NCI-H146 treated with DMSO at 0.1 percent for 48 hours (cell line): ENCODE measurements around the gene AADACL4.

Experiments used
- DNase-seq: peaks from one replicate; lab custom pipeline; 2025; ENCODE audit not compliant: unreplicated experiment; lab: John Stamatoyannopoulos, UW

Gene AADACL4

DNA sequence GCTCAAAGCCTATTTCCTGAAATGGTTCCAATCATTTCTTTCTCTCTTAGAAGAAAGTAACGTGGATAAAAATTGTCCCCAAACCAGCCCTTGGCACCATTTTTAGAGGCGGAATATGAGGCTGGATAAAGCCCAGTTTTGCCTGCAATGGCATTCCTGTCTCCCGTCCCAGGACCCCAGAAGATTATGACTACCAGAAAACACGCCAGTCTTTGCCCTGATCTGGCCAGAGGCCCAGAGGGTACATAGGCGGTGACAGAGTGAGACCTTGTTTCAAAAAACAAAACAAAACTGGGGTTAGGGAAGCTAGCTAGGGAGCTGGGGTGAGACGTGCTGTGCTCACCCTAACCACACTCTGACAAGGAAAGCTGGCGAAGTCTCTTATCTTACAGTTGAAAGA, at the start of gene AADACL4:
AADACL4 (plus strand) TSS at position 301 of the 400 bp plus-strand sequence. CDS start 462 bp downstream, outside the sequence.
- no peak for DNase-seq

DNA sequence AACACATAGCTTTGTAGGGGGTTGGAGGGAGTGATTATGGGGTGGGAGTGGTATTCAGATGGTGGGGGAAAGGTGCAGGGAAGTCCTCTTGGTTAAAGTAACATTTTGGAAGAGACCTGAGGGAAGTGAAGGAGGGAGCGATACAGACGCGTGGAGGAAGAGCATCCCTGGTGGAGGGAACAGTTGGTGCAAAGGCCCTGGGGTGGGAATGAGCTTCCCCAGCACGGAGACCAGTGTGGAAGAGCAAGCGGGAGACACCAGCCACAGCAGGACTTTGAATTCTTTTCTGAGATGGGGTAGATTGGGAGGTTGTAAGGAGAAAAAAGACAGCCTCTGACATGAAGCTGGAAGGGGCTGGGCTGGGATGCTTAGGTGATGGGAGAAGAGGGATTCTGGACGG, 49.4 kb upstream of the AADACL4 start:
- DNase-seq = no peak

DNA sequence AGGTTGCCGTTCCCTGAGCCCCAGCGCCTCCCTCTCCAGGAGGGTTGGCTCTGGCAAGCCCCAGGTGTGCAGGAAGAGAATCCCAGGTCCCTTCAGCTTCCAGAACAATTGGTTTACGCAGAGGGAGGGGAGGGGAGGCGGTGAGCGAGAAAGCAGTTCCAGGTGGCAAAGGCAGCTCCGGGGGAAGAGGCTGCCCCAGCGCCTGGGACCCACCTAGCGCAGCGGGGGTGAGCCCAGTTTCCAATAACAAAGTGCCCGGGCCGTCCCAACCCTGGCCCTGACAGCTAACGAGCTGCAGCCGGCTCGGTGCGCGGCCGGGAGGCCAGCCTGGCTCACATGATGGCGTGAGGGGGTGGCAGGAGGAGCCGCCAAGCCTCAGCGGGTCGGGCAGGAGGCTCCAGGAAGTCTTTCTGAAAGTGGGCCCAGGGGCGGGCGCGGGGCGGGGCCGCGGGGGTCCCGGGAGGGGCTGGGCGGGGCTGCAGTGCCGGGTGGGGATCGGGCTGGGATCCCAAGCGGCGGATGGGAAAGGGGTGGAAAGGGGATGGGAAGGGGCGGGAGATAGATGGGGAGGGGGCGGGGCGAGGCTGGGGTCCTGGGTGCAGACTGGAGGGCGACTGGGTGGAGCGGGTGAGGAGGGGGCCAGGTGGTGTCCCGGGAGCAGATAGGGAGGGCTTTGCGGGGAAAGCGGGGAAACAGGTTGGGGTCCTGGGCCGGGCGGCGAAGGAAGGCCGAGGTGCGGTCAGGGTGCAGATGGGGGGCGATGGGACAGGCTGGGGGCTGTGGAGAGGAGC, 48.7 kb upstream of the AADACL4 start:
- DNase-seq = peak; percentile 10

DNA sequence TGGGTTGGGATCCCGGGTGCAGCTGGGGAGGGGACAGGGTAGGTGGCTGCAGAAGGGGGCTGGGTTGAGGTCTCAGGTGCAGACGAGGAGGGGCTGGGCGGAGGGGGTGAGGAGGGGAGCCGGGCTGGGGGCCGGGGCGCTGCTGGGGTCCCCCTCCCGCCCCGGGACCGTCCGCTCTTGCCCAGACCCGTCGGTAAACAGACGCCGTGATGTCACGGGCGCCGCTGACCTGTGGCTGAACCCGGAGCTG, 48.2 kb upstream of the AADACL4 start:
- no peak for DNase-seq

DNA sequence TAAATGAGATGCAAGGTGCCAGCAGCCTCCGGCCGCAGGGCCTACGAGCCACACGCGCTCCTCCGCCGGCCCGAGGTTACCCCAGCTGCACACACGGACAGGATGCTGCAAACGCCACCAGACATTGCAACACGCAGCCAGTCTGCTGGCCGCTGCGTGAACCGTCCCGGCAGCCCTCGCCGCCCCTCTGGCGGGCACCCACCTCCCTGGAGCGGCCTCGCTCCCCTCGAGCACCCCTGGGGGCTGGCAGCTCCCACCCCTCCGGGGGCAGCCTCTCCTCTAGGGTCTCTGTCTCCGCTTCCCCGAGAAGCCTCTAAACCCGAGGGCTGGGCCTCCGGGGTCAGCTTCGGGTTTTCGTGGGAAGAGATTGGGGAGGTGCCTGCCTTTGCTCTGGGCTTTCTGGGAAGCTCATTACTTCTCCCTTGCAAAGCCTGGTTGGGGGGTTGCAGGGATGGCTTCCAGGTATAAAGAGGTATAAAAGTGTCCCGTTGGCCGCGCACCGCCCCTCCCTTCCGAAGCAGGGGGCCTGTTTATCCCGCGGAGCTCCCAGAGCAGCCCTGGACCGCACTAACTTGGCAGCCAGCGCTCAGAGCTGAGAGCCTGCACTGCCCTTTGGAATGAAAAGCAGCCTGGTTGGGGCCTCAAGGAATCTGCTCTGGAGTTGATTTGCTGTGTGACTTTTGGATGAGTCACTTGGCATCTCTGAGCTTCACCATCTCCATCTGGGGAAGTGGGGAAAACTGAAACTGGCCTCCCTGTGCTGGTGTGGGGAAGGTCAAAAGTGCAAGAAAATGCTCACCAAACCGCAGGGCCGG, 47.7 kb upstream of the AADACL4 start:
- DNase-seq = peak; percentile 4

DNA sequence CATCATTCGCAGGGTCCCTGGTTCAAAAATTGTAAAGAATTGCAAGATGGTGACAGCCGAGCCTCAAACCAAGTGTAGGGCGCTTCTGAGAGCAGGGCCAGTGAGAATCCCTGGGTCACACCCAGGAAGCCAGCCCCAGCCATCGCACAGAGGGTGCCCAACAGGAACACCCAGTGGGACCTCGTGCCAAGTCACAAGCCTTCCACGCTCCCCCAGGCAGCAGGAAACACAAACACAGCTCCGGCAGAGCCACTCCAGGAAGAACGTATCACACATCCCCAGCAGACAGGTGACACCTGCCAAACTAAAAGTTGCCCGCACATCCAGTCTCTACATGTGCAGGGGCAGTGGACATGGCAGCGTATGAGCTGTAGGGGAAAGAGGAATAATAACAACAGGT, 46.1 kb upstream of the AADACL4 start:
- DNase-seq = no peak

DNA sequence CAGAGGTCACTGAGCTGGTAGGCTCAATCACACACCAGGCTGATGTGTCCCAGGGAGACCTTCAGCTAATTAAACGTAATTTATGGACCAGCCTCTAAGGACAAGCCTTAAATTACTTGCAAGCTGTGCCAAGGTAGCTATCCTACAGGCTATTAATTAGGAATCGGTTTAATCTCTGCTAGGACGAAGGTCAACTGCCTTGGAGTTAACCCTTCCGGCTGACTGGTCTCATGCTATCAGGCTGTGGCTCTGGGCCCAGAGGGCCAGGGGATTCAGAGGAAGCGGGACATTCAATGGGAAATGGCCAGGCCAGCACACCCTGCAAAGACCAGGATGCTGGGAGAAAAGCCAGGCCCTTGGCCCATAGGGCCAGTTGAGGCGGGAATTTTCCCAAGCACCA, 44.9 kb upstream of the AADACL4 start:
- no peak for DNase-seq

DNA sequence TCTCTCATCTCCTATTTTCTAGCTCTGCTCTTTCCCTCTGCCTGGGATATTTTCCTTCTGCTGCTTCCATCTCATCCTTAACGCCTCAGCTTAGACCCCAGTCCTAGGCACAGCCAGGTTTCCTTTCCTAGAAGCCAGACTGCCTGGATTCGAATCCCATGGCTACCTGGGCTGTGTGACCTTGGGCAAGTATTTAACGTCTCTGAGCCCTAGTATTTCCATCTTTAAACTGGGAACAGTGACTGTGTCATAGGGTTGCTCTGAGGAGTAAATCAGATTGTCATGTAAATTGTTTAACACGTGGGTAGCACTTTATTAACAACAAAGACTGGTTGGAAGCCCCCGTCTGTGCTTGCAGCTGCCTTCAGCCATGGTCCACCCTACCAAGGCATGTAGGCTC, 44.2 kb upstream of the AADACL4 start:
- no peak for DNase-seq

DNA sequence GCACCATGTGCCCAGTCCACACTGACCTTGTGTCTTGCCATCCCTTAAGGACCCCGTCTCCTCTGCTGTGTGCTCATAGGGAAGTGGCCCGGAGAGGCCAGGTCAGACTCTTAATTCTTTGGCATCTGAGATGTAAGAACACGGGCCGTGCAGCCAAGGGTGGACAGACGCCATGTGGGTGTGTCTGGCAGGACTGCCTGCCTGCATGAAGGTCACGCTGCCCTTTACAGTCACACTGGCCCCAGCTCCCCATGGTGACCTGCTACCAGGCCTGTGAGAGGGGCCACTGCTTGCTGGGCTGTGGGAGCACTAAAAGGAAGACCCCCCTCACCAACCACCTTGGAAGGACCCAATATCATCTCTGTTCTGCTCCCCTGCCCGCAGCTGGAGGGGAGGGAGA, 43.5 kb upstream of the AADACL4 start:
- DNase-seq = no peak

DNA sequence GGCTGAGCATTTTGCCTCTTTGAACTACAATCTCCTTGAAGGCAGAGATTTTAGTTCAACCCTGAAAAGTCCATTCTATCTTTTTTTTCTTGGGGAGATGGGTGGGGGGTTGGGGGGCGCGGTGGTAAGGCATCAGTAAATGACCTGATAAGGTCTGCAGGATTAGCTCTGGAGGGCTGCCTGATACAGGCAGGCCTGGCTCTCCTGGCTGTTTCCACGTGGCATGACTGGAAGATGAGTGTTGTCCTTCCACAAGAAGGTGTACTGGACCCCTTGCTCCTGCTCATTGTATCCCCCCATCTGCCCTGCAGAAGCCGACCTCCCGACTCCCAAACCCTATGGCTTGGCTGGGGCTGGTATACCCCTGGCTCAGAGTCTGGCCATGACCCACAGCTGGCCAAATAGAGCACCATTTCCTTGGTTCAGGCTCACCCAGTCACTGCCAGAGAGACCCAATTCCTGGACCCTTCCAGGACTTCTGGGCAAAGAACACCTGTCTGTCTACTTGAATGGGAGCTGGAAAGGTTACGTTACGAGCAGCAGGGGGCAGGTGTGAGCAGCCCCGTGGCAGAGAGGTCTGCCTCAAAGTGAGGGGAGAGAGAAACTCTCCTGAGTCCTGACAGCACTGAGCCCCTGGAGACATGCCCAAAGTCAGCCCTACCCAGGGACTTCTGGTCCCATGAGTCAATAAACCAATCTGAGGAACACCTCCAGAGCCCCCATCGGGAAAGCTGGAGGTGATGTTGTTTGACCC, 42.8 kb upstream of the AADACL4 start:
- no peak for DNase-seq

DNA sequence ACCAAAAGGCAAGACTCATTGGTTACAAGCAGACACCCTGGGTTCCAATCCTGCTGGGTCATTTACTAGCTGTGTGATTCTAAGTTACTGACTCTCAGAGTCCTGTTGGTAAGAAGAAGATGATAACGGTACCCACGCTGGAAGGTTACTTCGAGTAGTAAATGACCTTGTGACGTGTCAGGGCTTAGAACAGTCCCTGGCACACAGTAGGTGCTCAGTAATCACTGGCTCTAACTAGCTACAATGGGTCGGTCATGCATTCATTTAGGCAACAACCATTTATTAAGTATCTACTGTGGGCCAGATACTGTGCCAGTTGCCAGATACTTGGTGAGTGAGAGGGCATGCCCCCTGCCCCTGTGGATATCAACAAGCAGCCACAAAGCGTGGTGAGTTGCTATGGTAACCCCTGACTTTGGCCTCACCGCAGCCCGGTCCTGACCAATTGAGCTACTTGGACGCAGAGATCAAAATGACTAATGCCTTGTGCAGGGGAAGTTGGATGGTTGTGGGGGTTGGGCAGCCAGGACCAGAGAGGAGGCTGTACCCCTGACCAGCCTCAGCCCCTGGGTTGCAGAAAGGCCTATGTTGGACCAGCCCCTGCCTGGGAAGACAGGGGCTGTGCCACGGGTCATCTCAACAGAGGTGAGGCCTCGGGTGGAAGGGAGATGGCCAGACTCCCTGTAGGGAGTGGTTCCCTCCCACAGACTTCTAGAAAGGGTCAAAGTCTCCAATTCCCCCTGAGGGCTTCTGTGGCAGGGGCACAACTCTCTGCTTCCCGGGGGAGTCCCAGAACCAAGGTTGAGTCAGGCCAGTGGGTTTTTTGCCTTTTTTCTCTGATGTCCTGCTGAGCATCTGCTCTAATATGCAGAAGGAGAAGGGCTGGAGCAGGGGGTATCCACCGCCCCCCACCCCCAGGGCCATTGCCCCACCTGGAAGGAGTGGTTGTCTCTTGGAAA, 41.9 kb upstream of the AADACL4 start:
- DNase-seq = no peak

DNA sequence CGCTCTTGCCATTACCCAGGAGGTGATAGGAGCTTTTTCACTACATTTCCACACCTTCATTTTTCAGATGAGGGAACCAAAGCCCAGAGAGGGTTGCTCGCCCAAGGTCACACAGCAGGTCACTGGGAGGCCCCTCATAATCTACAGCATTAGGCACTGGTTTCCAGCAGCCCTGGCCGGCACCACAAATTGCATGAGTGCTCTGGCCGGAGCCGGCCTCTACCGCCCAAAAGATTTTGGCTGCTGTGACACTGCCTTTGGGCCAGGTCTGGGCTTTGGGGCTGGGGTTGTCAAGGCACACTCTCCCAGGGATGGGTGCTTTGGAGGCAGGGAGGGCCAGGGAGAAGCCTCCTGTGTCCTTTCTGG, 41.2 kb upstream of the AADACL4 start:
- no peak for DNase-seq

DNA sequence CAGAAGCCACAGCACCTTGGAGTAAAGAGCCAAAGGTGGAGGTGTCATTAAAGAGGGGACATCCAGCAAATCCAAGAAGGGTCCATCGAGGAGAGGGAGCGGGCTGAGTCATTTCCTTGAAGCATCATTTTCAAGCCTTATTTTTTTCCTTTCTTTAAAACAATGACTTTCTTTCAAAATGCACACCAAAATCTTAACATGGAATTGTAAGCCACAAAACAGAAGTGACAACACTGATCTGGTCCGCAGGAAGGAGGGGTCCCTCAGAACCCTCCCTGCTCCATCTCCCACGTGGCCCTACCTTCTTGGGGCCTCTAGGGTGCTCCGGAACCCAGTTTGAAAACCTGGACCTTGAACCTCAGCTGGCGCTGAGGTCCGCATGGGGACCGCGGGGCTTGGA, 40.7 kb upstream of the AADACL4 start:
- DNase-seq = no peak

DNA sequence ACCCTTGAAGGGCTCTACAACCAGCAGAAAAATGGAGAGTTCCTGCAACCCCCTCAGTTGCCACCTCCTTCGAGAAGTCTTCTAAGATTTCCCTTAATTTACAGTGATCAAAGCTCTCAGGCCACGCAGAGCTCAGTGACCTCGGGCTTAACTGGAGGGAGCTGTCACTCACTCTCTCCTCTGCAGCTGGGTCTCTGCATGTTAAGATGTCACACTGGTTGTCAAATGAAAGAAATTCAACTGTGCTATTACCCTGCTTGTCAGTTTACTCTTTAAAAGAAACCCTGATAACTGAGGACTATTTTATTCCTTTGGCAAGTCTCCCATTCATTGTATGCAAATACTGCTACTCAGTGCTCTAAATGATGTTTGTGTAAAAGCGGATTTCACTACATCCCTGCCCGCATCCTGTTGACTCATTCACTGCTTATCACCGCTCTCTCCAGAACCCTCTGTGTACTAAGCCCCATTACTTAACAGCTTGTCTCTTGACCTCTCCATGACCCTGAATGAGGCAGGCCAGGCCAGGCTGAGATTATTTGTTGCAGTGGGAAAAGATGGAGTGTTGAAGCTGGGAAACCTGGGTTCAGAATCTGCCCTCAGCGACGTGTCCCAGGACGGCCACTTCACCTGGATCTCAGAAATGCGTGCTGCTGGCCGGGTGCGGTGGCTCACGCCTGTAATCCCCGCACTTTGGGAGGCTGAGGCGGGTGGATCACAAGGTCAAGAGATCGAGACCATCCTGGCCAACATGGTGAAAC, 39.6 kb upstream of the AADACL4 start:
- no peak for DNase-seq

DNA sequence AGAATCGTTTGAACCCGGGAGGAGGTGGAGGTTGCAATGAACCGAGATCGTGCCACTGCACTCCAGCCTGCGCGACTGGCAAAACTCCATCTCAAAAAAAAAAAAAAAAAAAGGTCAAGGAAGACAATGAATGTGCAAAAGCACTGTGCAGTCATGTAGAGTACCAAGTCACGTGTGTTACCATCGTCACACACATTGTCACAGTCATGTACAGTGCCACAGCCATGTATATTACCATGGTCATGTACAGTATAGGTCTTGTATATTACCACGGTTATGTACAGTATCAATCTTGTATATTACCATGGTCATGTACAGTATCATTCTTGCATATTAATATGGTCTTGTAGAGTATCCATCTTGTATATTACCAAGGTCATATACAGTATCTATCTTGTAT, 38.9 kb upstream of the AADACL4 start:
- DNase-seq = no peak

DNA sequence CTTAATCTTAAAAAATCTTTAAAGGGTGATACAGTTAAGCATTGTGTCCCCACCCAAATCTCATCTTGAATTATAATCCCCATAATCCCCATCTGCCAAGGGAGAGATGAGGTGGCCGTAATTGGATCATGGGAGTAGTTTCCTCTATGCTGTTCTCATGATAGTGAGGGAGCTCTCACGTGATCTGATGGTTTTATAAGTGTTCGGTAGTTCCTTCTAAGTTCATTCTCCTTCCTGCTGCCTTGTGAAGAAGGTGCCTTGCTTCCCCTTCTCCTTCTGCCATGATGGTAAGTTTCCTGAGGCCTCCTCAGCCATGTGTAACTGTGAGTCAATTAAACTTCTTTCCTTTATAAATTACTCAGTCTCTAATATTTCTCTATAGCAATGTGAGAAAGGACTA, 36.6 kb upstream of the AADACL4 start:
- no peak for DNase-seq

DNA sequence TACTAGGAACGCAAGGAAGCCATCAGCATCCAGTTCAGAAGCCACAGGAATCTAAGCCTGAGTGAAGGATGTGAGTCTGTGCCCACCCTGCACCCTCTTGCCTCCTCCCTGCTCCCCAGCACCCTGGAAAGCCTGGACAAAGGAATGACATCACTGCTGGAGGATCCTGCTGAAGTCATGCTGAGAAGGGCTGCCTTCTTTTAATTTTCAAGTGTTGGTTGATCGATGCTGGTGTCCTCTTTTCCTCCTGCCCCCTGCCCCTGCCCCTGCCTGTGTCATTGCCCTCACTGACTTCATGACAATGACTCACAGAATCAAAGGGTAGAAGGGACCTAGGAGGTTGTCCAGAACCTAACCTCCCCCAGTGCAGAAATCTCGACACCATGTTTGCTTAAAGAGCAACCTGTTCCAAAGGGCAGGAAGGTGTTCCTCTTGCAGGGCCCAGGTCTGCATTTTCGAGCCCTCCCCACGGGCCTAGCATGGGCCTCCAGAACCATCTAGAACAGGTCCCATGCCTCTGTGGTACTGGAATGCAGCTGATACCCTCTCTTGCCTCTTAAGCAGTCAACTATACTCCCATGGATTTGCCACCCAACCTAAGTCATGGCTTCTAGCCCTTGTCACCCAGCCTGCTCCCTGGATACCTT, 35.5 kb upstream of the AADACL4 start:
- no peak for DNase-seq

DNA sequence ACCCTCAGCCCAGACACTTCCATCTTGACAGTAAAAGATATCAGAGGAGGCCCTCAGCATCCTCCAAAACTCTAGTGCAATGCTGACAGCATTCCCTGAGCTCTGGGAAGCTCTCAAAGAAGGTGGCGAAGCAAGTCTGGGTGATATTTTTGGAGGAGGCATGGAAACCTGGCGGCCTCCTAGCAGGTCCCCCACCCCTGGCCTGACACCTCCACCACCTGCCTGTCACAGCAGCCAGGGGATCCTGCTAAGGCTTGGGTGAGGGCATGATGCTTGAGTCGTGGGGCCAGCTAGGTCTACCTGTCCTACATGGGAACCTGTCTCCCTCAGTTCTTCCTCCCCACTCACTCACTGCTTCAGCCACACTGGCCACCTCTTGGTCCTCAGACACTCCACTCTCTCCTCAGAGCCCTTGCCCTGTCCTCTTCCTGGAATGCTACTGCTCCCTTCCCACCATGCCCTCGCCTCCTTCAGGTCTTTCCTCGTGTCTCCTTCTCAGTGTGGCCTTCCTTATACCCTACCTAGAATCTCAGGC, 34.3 kb upstream of the AADACL4 start:
- no peak for DNase-seq

DNA sequence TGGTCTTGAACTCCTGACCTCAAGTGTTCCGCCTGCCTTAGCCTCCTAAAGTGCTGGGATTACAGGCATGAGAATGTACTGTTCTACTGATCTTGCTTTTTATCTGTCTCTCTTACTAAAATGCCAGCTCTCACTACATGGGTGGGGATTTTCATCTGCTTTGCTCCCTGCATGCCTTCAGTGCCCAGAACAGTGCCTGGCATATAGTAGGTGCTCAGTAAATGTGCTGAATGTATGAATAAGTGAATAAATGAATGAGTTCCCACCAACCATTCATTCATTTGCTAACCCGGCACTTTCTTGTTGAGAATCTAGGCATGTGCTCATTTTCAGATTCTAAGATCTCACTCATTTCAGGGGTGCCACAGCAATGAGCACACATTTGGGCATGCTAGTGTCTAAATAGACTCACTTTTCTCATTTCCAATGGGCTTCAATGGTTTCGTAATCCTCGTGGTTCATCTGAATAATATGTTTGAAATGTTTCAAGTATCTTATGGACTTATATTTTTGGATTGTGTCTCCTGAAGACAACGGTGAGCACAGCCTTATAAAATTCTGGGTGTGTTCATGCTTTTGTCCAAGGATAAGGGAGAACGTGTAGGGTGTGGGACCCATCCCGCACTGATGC, 33.5 kb upstream of the AADACL4 start:
- DNase-seq = no peak
